Measurements from ENCODE around the gene PDK1. TPM values are rescaled to one million over a fixed set of nuclear protein-coding genes. Genes with fewer than 3 reads are reported as not detected.
A peak's percentile ranks its signal among the peaks of the same experiment; 100 is the strongest.

The PDK1 gene
- polyA plus RNA-seq, 2 of the 4 experiments (the other 2 are of a cell fraction): 1.2 to 12.9 TPM

DNA sequence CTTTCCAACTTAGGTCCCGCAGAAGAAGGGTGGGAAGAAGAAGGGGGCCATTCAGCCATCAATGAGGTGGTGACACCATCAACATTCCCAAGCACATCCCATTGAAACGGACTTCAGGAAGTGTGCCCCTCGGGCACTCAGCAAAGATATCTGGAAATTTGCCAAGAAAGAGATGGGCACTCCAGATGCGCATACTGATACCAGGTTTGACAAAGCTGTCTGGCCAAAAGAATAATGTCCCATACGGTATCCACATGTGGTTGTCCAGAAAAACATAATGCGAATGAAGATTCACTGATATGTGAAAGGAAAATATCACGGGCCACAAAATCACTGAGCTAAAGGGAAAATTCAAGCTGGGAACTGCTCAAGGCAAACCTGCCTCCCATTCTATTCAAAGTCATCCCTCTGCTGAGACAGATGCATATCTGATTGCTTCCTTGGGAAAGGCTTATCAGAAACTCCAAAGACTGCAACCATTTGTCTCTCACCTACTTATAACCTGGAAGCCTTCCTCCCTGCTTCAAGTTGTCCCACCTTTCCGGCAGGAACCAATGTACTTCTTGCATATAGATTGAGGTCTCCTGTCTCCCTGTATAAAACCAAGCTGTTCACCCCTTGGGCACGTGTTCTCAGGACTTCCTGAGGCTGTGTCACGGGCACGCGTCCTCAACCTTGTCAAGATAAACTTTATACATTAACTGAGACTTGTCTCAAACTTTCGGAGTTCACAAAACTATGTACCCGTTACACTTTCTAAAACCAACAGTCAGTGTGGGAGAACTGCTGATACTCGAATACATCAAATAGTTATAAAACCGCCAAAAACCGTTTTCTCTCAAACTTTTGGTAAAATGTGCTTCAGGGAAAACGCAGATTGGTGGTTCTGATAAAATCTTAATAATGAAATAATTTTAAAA is 1.3 kb upstream of the PDK1 start:
- H3K9me3 ChIP-seq: no peaks in the 10 kb centered on the region
- H3K4me1 ChIP-seq: peaks cover 15% of the 10 kb centered on the region
- TF ChIP-seq MAZ (IDR thresholded peaks at IDR 0.05; ENCODE audit: borderline replicate concordance, low read depth, low read length): no peak
- TF ChIP-seq, protein P1, sequence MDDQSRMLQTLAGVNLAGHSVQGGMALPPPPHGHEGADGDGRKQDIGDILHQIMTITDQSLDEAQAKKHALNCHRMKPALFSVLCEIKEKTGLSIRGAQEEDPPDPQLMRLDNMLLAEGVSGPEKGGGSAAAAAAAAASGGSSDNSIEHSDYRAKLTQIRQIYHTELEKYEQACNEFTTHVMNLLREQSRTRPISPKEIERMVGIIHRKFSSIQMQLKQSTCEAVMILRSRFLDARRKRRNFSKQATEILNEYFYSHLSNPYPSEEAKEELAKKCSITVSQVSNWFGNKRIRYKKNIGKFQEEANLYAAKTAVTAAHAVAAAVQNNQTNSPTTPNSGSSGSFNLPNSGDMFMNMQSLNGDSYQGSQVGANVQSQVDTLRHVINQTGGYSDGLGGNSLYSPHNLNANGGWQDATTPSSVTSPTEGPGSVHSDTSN (IDR thresholded peaks at IDR 0.05): no peak
- TF ChIP-seq SREBF2 (IDR thresholded peaks at IDR 0.05): no peak
- TF ChIP-seq HEYL (CRISPR knock-in tag; IDR thresholded peaks at IDR 0.05): no peak
- TF ChIP-seq, protein P2, sequence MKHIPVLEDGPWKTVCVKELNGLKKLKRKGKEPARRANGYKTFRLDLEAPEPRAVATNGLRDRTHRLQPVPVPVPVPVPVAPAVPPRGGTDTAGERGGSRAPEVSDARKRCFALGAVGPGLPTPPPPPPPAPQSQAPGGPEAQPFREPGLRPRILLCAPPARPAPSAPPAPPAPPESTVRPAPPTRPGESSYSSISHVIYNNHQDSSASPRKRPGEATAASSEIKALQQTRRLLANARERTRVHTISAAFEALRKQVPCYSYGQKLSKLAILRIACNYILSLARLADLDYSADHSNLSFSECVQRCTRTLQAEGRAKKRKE (CRISPR knock-in tag; IDR thresholded peaks at IDR 0.05; ENCODE audit: low read depth): no peak
- no peak for TF ChIP-seq CHD2 (IDR thresholded peaks at IDR 0.05; ENCODE audit: low read length, partially characterized antibody)
- TF ChIP-seq HDAC2 (IDR thresholded peaks at IDR 0.05): no peak
- no peak for TF ChIP-seq POLR2AphosphoS2 (conservative IDR thresholded peaks at IDR 0.05; ENCODE audit: low read length)
- TF ChIP-seq RFX5 (IDR thresholded peaks at IDR 0.05): no peak
- TF ChIP-seq, protein P3, sequence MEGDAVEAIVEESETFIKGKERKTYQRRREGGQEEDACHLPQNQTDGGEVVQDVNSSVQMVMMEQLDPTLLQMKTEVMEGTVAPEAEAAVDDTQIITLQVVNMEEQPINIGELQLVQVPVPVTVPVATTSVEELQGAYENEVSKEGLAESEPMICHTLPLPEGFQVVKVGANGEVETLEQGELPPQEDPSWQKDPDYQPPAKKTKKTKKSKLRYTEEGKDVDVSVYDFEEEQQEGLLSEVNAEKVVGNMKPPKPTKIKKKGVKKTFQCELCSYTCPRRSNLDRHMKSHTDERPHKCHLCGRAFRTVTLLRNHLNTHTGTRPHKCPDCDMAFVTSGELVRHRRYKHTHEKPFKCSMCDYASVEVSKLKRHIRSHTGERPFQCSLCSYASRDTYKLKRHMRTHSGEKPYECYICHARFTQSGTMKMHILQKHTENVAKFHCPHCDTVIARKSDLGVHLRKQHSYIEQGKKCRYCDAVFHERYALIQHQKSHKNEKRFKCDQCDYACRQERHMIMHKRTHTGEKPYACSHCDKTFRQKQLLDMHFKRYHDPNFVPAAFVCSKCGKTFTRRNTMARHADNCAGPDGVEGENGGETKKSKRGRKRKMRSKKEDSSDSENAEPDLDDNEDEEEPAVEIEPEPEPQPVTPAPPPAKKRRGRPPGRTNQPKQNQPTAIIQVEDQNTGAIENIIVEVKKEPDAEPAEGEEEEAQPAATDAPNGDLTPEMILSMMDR (IDR thresholded peaks at IDR 0.05): no peak
- no peak for TF ChIP-seq FOSL2 (IDR thresholded peaks at IDR 0.05)
- TF ChIP-seq FOSL2 (CRISPR knock-in tag; IDR thresholded peaks at IDR 0.05): no peak
- H3K4me2 ChIP-seq: peak overlapping the region; percentile 86
- POLR2A ChIA-PET: interaction anchor here (0.5 to 0.8 kb wide), 5 partner anchors 8 to 1409 kb away, joined by 3 to 7 read pairs (median 3); no protein-coding TSS in a partner anchor
- no peak for ATAC-seq
- no peak for DNase-seq (ENCODE audit: low read depth in 1 of 2, low spot score in 1 of 2)
- H3K4me3 ChIP-seq: peak overlapping the region; percentile 91
- peak overlapping the region; percentile 78 to 87 for H3K27ac ChIP-seq
- no peak for FAIRE-seq
- 79% methylated on average over 18 of the region's 18 CpGs for WGBS (ENCODE audit: missing lambda C conversion rate)
- CTCF ChIA-PET: interaction anchor here (1.1 to 1.5 kb wide), 4 partner anchors 11 to 156 kb away, joined by 3 to 4 read pairs (median 4); no protein-coding TSS in a partner anchor

DNA sequence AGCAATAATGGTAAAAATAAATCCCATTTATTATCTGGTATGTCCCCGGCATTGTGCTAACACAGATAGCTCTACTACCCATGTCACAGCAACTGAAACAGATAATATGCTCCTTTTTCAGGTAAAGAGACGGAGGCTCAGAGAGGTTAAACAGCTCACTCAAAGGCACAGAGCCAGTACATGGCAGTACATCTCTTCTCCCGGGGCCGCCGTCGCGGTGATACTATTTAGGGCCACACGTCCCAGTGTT is 693 bp upstream of the PDK1 start:
- peaks cover 15% of the 10 kb centered on the region for H3K4me1 ChIP-seq

More for the DNA sequence above, 693 bp upstream of the PDK1 start:
- Histone ChIP-seq H3K27ac (peak overlapping the region; percentile 78 to 87), H3K9me3 (no peaks in the 10 kb centered on the region), H3K4me3 (peak overlapping the region; percentile 91), H3K4me2 (peak overlapping the region; percentile 86)
- DNase-seq (ENCODE audit: low read depth in 1 of 2, low spot score in 1 of 2) (no peak), ATAC-seq (no peak), FAIRE-seq (no peak)
- ChIA-PET CTCF (interaction anchor here (1.1 to 1.4 kb wide), 3 partner anchors 11 to 155 kb away, joined by 3 to 4 read pairs (median 4); no protein-coding TSS in a partner anchor), POLR2A (interaction anchor here (0.5 to 0.8 kb wide), 5 partner anchors 9 to 1409 kb away, joined by 3 to 7 read pairs (median 3); no protein-coding TSS in a partner anchor)
- TF ChIP-seq, protein P1 (IDR thresholded peaks at IDR 0.05): no peak
- 0 out of 2 replicates have a peak, but pooled peaks have one; percentile 24 for TF ChIP-seq RNF2 (IDR thresholded peaks at IDR 0.05; ENCODE audit: borderline replicate concordance, low read depth)
- 6% methylated on average over 8 of the region's 8 CpGs for WGBS (ENCODE audit: missing lambda C conversion rate)

All from A549 (cell line).